Measurements from ENCODE around the gene ANXA2.
A peak's percentile ranks its signal among the peaks of the same experiment; 100 is the strongest.

ANXA2 gene

DNA sequence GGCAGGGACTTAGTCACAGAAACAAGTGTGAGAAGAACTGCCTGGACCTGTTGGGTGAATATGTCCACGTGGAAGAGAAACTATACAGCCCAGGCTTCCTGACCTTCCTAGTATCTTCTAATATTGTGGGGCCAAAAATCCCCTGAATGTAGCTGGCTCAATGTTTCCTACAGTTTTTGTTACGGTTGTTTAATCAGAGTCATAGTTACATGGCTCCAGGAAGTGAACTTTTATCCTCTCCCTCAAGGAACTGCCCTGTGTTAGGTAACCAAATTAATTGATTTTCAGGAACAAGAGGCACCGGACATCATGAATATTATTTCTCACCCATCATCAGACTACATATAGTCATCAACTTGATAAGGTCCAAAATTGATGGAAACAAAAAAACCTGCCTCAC is 59.0 kb downstream of the ANXA2 start:
- no peak for DNase-seq

DNA sequence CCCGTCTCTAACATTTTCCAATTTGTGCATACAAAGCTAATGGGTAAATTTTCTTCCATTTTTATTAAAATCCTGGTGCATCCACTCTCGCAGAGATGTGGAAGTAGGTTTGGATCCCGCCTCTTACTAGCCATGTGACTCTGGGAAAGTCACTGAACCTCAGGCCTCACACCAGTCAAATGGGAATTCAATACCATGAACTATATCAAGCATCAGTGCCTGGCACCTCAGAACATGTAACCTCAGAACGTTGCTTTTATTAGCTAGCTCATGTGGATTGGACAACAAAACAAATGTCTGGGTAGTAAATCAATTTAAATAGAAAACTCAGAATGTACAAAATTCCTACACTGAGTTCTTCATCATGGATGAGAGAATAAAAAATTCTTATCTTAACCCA is 60.7 kb downstream of the ANXA2 start:
- no peak for DNase-seq

DNA sequence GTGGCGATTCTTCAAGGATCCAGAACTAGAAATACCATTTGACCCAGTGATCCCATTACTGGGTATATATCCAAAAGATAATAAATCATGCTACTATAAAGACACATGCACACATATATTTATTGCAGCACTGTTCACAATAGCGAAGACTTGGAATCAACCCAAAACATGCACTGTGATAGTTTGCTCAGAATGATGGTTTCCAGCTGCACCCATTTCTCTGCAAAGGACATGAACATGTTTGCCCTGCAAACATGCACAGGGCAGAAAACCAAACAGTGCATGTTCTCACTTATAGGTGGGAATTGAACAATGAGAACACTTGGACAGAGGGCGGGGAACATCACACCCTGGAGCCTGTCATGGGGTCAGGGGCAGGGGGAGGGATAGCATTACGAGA is 62.5 kb downstream of the ANXA2 start:
- peak in 1 of 2 experiments; percentile 14 for DNase-seq

DNA sequence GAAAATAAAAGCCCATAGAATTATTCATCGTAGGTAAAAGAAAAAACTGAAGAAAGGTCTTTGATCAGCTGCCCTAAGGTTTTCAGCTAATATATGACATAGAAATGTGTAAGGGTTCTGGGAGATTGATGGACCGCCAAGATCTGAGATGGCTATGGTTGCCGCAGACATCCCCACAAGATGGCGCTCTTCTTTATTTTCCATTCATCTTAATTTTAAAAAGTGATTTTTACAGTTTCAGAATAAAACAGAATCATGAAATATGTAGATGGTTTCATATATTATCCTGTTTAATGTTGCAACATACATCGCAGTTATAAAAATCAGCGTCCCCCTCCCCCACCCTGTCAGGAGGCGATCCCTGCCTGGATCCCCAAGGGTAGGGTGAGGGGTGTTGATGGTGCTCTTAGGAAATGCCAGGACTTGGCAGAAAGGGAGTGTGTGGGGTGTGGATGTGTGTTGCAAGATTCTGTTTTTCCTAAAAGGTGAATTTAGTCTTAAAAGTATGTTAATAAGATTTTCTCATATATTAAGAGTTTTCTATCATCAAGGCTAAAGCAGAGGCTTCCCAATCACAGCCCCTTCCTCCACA is 68.8 kb downstream of the ANXA2 start:
- DNase-seq = no peak

DNA sequence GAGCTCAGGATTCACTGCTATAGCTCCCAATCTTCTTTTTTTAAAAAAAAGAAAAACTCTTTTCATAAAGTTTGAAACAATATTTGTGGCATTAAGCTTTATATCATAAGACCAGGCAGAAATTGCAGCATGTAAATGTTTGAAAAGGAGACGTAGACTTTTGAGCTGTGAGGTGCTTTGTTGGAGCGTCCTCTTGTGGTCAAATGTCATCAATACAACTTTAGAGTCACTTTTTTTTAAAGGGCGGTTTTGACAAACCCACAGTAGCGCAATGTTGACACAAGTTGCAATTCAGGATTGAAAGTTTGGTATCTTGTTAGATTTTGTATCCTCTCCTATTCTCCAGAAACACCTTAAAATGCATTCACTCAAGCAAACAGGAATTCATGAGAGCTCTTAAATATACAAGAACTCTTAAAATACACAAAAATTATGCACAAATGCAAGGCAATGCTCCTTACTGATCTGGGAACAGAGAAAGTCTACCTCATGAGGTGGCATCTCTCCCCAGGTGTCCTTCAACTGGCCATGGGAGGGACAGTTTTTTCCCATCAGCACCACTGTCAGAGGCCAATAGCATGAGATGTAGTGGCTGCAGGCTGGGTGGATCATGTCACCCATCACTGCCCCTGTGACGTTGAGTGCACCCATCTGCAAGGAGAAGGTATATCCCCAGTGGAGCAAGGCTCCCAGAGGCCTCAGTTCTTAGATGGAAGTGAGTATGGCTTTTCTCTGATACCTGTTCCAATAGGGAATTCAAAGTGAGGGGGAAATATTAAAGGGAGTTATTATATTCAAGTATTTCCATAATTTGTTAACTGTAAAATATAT is 70.7 kb downstream of the ANXA2 start:
- DNase-seq = peak in 1 of 2 experiments; percentile 27

DNA sequence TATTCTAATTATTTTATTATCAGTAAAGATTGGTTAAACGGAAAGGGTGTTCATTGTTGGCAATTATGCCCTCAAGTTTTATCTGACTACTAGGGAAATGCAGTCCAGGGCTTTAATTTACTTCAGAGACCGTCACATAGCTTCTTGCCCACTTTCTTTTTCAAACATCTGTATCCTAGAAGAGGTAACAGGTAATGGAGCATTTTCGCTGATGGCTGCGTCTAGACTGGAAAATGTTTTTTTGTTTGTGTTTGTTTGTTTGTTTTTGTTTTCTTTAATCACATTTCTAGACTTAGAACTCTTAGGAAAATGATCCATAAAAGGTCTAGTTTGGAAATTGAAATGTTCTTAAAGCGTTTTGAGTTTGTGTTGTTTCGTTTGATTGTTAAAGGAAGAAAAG is 71.4 kb downstream of the ANXA2 start:
- no peak for DNase-seq

DNA sequence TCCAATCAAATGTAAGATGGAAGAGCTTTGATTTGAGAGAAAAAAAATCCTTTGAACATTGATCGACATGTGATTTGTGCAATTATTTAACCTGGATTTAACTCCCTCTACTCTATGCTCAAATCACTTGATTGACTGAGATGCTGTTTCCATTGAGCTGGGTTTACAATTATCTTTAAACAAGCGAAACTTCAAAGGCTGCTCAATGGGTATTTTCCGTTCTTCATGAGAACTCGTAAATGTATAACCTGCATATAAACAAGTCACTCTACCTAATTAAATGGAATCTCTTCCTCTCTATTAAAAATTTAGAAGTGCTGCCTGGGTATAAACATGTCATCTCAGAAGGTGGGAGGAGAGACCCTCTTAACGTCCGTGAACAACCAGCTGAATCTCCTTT is 71.9 kb downstream of the ANXA2 start:
- DNase-seq = no peak

DNA sequence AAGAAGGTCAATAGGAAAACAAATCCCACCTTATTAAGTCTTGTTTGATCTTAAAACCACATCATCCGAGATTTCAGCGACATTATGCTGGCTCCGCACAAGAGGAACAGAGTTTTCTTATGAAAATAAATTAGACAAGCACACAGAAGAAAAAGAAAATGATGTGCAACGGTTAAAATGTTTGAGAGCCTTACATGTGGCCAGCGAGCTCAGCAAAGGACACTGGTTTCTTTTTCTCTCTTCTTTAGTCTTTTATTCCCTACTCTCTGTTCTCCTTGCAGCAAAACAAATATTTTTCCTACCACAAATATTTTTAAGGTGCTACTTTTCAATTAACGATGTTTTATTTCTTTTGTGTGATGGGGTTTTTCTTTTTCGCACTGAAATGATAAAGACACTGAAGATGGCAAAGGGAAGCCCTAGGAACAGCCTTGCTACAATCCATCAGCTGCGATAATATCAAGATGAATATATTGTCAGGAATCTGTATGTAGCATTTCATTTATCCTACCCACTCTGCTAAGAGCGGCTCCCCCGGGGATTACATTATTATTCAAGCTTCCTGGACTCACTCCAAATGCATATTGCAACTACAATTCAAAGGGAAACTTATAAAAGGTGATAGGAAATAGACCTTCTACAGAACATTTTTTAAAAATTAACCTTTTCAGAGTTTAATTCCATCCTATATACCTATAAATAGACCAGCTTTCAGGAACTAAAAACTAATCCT is 72.9 kb downstream of the ANXA2 start:
- no peak for DNase-seq

DNA sequence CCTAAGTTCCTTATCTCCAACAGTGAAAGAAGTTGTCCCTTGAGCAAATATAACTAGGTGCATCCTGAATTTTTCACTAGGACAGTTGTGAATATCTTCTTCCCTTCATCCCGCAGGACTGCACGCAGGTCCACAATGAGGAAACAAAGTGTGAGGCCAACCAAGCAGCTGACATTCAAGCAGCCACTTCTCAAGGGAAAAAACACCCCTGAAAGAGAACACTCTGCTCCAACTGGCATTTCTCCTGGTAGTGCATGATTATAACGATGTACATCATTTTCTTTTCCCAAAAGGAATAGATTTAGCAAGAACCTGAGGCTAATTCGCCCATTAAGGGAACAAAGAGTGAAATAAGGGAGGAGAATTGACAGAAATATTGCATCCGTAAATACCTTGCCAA is 74.5 kb downstream of the ANXA2 start:
- no peak for DNase-seq

DNA sequence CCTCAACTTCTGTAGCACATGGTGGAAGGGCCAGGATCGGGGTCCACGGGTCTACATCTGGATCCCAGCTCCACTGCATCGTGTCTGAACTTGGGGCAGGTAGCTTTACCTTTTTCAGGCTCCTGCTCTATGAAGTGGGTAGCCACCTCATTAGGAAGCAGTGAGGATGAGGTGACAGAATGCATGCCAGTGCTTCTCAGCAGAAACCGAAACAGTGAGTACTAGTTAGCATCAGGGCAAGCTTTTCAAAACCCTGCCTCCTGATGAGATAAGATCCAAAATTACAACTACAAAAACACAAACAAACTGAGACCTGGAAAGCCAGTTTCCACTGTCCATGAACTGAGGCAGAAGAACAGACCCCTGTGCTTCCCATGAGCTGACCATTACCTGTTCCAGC is 77.4 kb downstream of the ANXA2 start:
- no peak for DNase-seq

DNA sequence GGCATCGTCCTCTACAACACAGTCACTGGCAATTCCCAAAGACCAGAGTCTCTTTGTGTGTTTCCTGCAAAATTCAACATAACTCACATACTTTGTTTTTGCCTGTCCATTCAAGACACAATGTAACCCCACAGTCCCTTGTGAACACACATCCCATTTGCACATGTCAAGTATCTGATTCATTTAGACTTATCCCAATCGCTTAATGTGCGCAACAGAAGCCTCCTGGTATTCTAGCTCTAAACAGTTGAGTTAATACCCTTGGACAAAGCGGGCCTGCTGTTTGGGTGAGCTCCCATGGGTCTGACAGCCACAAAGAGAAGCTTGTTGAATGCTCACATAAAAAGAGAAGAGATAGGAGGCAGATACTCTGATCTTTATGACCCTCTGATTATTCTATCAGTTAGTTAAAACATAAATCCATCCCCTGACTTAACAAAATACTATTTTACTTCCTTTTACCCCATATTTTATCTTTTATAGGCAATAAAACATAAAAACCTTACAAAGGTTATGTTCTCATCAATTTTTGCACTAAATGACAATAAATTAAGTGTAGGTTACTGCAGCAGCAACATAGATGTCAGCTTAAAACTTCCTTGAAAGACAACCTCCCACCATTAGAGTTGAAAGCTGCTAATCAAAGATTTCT is 79.4 kb downstream of the ANXA2 start:
- no peak for DNase-seq

DNA sequence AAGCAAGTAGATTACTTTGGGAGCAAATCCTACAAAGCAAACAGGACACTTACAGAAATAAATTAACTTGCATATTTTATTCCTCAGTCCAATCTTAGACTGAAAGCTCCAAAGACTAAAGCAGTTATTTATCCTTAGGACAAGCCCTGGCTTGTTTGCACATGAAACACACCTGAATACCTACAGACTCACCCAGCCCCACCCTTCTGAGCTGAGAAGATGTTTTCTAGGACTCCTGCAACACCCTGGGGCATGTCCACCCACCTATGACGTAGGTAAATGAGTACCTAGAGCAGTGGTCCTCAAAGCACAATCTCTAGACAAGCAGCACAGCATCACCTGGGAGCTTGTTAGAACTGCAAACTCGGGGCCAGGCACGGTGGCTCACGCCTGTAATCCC is 80.8 kb downstream of the ANXA2 start:
- no peak for DNase-seq

DNA sequence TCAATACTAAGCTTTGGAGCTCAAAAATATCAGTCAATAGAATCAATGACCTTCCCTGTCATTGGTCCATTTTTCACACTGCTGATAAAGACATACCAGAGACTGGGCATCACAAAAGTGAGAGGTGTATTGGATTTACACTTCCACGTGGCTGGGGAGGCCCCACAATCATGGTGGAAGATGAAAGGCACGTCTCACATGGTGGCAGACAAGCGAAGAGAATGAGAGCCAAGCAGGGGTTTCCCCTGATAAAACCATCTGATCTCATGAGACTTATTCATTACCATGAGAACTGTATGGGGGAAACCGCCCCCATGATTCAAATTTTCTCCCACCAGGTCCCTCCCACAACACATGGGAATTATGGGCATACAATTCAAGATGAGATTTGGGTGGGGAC is 81.9 kb downstream of the ANXA2 start:
- no peak for DNase-seq

DNA sequence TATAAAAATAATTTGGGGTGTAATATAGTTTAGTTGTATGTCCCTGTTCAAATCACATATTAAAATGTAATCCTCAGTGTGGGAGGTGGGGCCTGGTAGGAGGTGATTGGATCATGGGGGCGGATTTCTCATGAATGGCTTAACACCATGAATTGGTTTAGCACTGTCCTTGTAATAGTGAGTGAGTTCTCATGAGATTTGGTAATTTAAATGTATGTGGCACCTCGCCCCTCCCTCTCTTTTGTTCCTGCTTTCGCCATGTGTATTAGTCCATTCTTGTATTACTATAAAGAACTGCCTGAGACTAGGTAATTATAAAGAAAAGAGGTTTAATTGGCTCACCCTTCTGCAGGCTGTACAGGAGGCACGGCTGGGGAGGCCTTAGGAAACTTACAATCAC is 83.9 kb downstream of the ANXA2 start:
- no peak for DNase-seq

DNA sequence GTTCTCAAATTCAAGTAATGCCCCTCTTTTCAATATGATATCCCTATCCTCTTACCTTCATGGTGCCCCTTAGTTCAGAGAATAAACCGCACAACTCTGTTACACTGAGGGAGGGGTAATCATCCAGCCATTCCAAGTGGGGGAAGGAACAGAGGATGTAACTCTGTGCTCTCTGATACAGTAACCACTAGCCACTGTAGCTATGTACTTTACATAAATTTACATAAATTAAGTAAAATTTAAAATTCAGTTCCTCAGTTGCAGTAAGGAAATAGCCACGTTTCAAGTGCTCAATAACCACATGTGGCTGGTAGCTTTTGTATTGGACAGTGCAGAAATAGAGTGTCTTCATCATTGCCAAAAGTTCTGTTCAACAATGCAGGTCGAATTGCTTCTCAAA is 90.8 kb downstream of the ANXA2 start:
- no peak for DNase-seq

DNA sequence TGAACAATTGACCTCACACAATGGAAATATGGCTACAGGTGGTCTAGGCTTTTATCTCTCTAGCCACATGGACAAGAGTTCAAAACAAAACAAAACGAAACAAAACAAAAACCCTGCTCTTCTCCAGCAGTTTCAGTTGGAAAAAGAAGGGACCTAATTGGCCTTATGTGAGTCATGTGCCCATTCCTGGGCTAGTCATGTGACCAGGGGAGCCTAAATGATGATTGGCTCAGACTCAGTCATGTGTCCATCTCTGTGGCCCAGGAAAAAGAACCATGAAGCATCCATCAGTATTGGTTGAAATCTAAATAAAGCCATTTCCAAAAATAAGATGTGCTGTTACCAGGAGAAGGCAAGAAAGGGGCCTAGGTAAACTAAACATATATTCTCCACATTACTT is 96.8 kb downstream of the ANXA2 start:
- DNase-seq = no peak

DNA sequence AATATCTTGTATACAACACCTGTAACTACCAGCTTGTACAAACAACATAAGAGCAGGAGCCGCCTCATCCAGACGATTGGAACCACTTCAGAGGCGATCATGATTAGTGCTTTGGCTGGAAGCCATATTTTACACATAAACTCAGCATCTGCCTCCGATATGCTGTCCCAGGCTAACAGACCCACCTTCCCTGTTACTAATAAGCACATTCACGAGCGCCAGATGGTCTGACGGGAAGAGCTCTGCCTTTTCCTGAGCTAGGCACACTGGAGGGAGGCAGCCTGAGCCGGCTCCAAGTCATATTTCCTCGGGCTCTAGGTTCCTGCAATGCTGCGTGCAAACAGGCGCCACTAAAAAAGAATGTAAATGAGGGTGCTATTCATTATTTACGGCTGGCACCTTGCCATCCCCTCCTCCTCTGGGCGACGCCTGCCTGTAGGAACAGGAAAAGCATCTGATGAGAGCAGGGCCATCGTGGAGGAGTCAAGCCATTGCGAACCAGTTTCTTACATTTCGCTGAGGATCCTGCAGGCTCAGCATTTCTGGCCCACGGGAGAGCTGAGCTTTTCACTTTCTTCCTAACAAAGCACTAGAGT is 98.2 kb downstream of the ANXA2 start:
- DNase-seq = peak in 1 of 2 experiments; percentile 43
